Posterior vena cava (tissue), 2 donors: ENCODE results near the gene KCNS3. TPM values are rescaled to one million over a fixed set of nuclear protein-coding genes. Genes with fewer than 3 reads are reported as not detected.
"Not testable (repeated sequence)": the region's sequence is repeated elsewhere in the genome, so short reads cannot be mapped to it uniquely, and the experiment has no call there.

ENCODE experiments used
- DNase-seq: peaks from one replicate; pipeline ENCODE4 v3.0.0-alpha.2; 2020; ENCODE audit warnings: low spot score
- intact Hi-C, 2 donors: fragments of 100-400 bp; cut with DNase I; formaldehyde crosslinking; loops; one replicate each; pipeline versions ENCODE4 v1.14.1 to v1.14.2; 2022 to 2023
- total RNA-seq, 2 donors: library from RNA; stranded (reverse); fragmentation: NEBNext Ultra II Directional; extraction: Animal tissue kit (Norgen Biotek cat#: 25700); gene quantifications; one replicate each; pipeline ENCODE4 v1.2.1, GENCODE V29; 2021
- donor health status: DM: yes; HTN: yes; CAD: no.
- donor health status: DM: yes; HTN: yes; CAD: no.

KCNS3 gene
- total RNA-seq, 2 donors from 2014 or later, result 3.1 to 7.2 TPM

- intact Hi-C loops, result no loop called here
- DNase-seq, result no peak
These were observed 54.8 kb downstream of the KCNS3 start for GRCh38 chr2:17933256-17933655.

GRCh38 chr2:17934721-17935120 lies 56.3 kb downstream of the KCNS3 start:
- intact Hi-C loops, result no loop called here
- DNase-seq, result peak; percentile 89

- intact Hi-C loops, result no loop called here
- no peak for DNase-seq
These were observed 56.9 kb downstream of the KCNS3 start for GRCh38 chr2:17935242-17935885.

- DNase-seq, result no peak
- intact Hi-C loops, result no loop called here
These were observed 58.1 kb downstream of the KCNS3 start for GRCh38 chr2:17936599-17936998.

GRCh38 chr2:17940091-17940630 lies 61.7 kb downstream of the KCNS3 start:
- DNase-seq, result no peak
- intact Hi-C loops, result no loop called here

- no peak for DNase-seq
- intact Hi-C loops, result no loop called here
These were observed 65.0 kb downstream of the KCNS3 start for GRCh38 chr2:17943444-17943843.

- no peak for DNase-seq
- intact Hi-C loops, result no loop called here
These were observed 68.6 kb downstream of the KCNS3 start for GRCh38 chr2:17947113-17947512.

GRCh38 chr2:17950006-17950405 lies 71.5 kb downstream of the KCNS3 start:
- intact Hi-C loops, result no loop called here
- DNase-seq, result no peak

GRCh38 chr2:17951563-17951962 lies 73.1 kb downstream of the KCNS3 start:
- intact Hi-C loops, result no loop called here
- DNase-seq, result no peak

- DNase-seq, result no peak
- intact Hi-C loops, result no loop called here
These were observed 80.1 kb downstream of the KCNS3 start for GRCh38 chr2:17958466-17959092.

- intact Hi-C loops, result no loop called here
- no peak for DNase-seq
These were observed 80.9 kb downstream of the KCNS3 start for GRCh38 chr2:17959356-17959755.

GRCh38 chr2:17959833-17960232 lies 81.4 kb downstream of the KCNS3 start:
- intact Hi-C loops, result no loop called here
- no peak for DNase-seq

- intact Hi-C loops, result no loop called here
- no peak for DNase-seq
These were observed 82.5 kb downstream of the KCNS3 start for GRCh38 chr2:17960925-17961324.

GRCh38 chr2:17961789-17962188 lies 83.3 kb downstream of the KCNS3 start:
- intact Hi-C loops, result no loop called here
- no peak for DNase-seq

GRCh38 chr2:17962876-17963275 lies 84.4 kb downstream of the KCNS3 start:
- no peak for DNase-seq
- intact Hi-C loops, result no loop called here

- DNase-seq, intact Hi-C loops: not testable (repeated sequence)
These were observed 85.1 kb downstream of the KCNS3 start for GRCh38 chr2:17963571-17963970.

- DNase-seq, result no peak
- intact Hi-C loops, result no loop called here
These were observed 86.7 kb downstream of the KCNS3 start for GRCh38 chr2:17965196-17965595.

GRCh38 chr2:17966798-17967197 lies 88.3 kb downstream of the KCNS3 start:
- DNase-seq, result no peak
- intact Hi-C loops, result no loop called here

- intact Hi-C loops, result no loop called here
- no peak for DNase-seq
These were observed 91.2 kb downstream of the KCNS3 start for GRCh38 chr2:17969661-17970060.

GRCh38 chr2:17971531-17972125 lies 93.2 kb downstream of the KCNS3 start:
- DNase-seq, result no peak
- intact Hi-C loops, result no loop called here

- intact Hi-C loops, result no loop called here
- DNase-seq, result no peak
These were observed 94.5 kb downstream of the KCNS3 start for GRCh38 chr2:17972991-17973390.
